Hepatocyte (in vitro differentiated cells): Measurements from ENCODE around the gene PDCD7. TPM values are rescaled to one million over a fixed set of nuclear protein-coding genes. Genes with fewer than 3 reads are reported as not detected.
A peak's percentile ranks its signal among the peaks of the same experiment; 100 is the strongest.

ENCODE experiments used
- DNase-seq: peaks from one replicate; pipeline ENCODE4 v3.0.0-alpha.2; 2016; ENCODE audit warnings: low spot score
- H2AFZ ChIP-seq: fragments of 200-600 bp; sonication (generic); 2 replicates; pipeline ENCODE4 v1.6.0; 2016; ENCODE audit warnings: antibody characterized with exemption, mild to moderate bottlenecking
- H3K27ac ChIP-seq: fragments of 200-600 bp; sonication (generic); 2 replicates; pipeline ENCODE4 v1.5.1; 2016; ENCODE audit warnings: mild to moderate bottlenecking
- H3K27me3 ChIP-seq: fragments of 200-600 bp; sonication (generic); 2 replicates; pipeline ENCODE4 v1.6.1; 2016
- H3K36me3 ChIP-seq: fragments of 200-600 bp; sonication (generic); replicated peaks from 2 replicates; pipeline ENCODE4 v1.5.1; 2016; ENCODE audit warnings: low read depth; ENCODE audit not compliant: insufficient read depth
- H3K4me1 ChIP-seq: fragments of 200-600 bp; sonication (generic); 2 replicates; pipeline ENCODE4 v1.5.1; 2016; ENCODE audit warnings: mild to moderate bottlenecking, moderate library complexity; ENCODE audit not compliant: insufficient read depth
- H3K4me2 ChIP-seq: fragments of 200-600 bp; sonication (generic); 2 replicates; pipeline ENCODE4 v1.6.0; 2016
- H3K4me3 ChIP-seq: fragments of 200-600 bp; sonication (generic); 2 replicates; pipeline ENCODE4 v1.5.1; 2016; ENCODE audit warnings: mild to moderate bottlenecking
- H3K79me2 ChIP-seq: fragments of 200-600 bp; sonication (generic); 2 replicates; pipeline ENCODE4 v1.6.0; 2017; ENCODE audit warnings: mild to moderate bottlenecking
- H3K9me2 ChIP-seq: fragments of 200-600 bp; sonication (generic); replicated peaks from 2 replicates; pipeline ENCODE4 v1.6.0; 2017; ENCODE audit warnings: mild to moderate bottlenecking; ENCODE audit not compliant: insufficient read depth
- H3K9me3 ChIP-seq: fragments of 200-600 bp; sonication (generic); 2 replicates; pipeline ENCODE4 v1.5.1; 2016; ENCODE audit warnings: low read depth, mild to moderate bottlenecking
- H4K20me1 ChIP-seq: fragments of 200-600 bp; sonication (generic); 2 replicates; pipeline ENCODE4 v1.6.0; 2016; ENCODE audit warnings: mild to moderate bottlenecking; ENCODE audit not compliant: insufficient read depth, poor library complexity, severe bottlenecking
- CTCF ChIP-seq: fragments of 200-600 bp; sonication (generic); IDR thresholded peaks from 2 replicates; pipeline ENCODE4 v1.5.1; 2016; ENCODE audit warnings: antibody characterized with exemption, mild to moderate bottlenecking; ENCODE audit not compliant: poor library complexity
- EZH2 ChIP-seq: fragments of 200-600 bp; sonication (generic); IDR thresholded peaks from 2 replicates; pipeline ENCODE4 v1.6.1; 2016; ENCODE audit warnings: antibody characterized with exemption, mild to moderate bottlenecking, borderline replicate concordance
- EZH2phosphoT487 ChIP-seq: fragments of 200-600 bp; sonication (generic); IDR thresholded peaks from one replicate; pipeline ENCODE4 v1.6.1; 2018; ENCODE audit warnings: antibody characterized with exemption, mild to moderate bottlenecking, low read depth, moderate library complexity; ENCODE audit not compliant: unreplicated experiment, severe bottlenecking
- WGBS: methylation state at CpG from one replicate; pipeline ENCODE4 v1.1.6; 2016; ENCODE audit warnings: low lambda C conversion rate; ENCODE audit errors: missing lambda C conversion rate; 5-methylcytosine and 5-hydroxymethylcytosine counted together
- polyA plus RNA-seq: library from polyadenylated mRNA; unstranded; fragments of >200 nt; fragmentation: Nextera tagmentation; extraction: Ambion mirVana; gene quantifications from 2 replicates; pipeline ENCODE4 v1.2.1, GENCODE V29; 2016
- total RNA-seq: library from RNA; depleted of rRNA; stranded (reverse); fragments of >200 nt; gene quantifications from 2 replicates; pipeline ENCODE4 v1.2.3, GENCODE V29; 2014

Gene PDCD7
- total and polyA plus RNA-seq, 2 experiments from 2014 or later, result 13.6 to 15.2 TPM

- no peaks in the 10 kb centered on the region for H3K9me3 ChIP-seq
- H3K4me3 ChIP-seq, result no peak overlapping the region
- H3K27me3 ChIP-seq, result no peaks in the 10 kb centered on the region
- H3K9me2 ChIP-seq, result no peaks in the 10 kb centered on the region
- no peak overlapping the region for H3K4me2 ChIP-seq
- DNase-seq, result no peak
- H3K36me3 ChIP-seq, result no peaks in the 10 kb centered on the region
- peaks cover 86% of the 10 kb centered on the region for H3K79me2 ChIP-seq
- H3K4me1 ChIP-seq, result peaks cover 18% of the 10 kb centered on the region
- H2AFZ ChIP-seq, result no peak overlapping the region
- no peak for TF ChIP-seq EZH2
- TF ChIP-seq CTCF, result no peak
- no peak for TF ChIP-seq EZH2phosphoT487
- WGBS, result 62% methylated on average over 1 of the region's 1 CpG
- H4K20me1 ChIP-seq, result peaks cover 39% of the 10 kb centered on the region
- H3K27ac ChIP-seq, result no peak overlapping the region
Measured at GRCh38 chr15:65177901-65178300, 44.3 kb upstream of the PDCD7 start.

- H3K27ac ChIP-seq, result no peak overlapping the region
- peaks cover 9% of the 10 kb centered on the region for H3K4me1 ChIP-seq
- H3K36me3 ChIP-seq, result peaks cover 4% of the 10 kb centered on the region
- peaks cover 82% of the 10 kb centered on the region for H3K79me2 ChIP-seq
- no peak overlapping the region for H3K4me2 ChIP-seq
- no peak for DNase-seq
- H3K27me3 ChIP-seq, result no peaks in the 10 kb centered on the region
- no peak overlapping the region for H2AFZ ChIP-seq
- H3K9me3 ChIP-seq, result no peaks in the 10 kb centered on the region
- TF ChIP-seq EZH2 (no peak), CTCF (no peak), EZH2phosphoT487 (no peak)
- H3K4me3 ChIP-seq, result no peak overlapping the region
- peaks cover 25% of the 10 kb centered on the region for H4K20me1 ChIP-seq
- no peaks in the 10 kb centered on the region for H3K9me2 ChIP-seq
Measured at GRCh38 chr15:65176056-65176455, 42.4 kb upstream of the PDCD7 start.

- DNase-seq, result no peak
- H2AFZ ChIP-seq, result no peak overlapping the region
- no peaks in the 10 kb centered on the region for H3K27me3 ChIP-seq
- no peak overlapping the region for H3K4me3 ChIP-seq
- peaks cover 4% of the 10 kb centered on the region for H3K36me3 ChIP-seq
- H3K79me2 ChIP-seq, result peaks cover 81% of the 10 kb centered on the region
- TF ChIP-seq EZH2 (no peak), CTCF (no peak), EZH2phosphoT487 (no peak)
- H4K20me1 ChIP-seq, result peaks cover 20% of the 10 kb centered on the region
- H3K4me1 ChIP-seq, result peaks cover 9% of the 10 kb centered on the region
- H3K9me3 ChIP-seq, result no peaks in the 10 kb centered on the region
- no peaks in the 10 kb centered on the region for H3K9me2 ChIP-seq
- no peak overlapping the region for H3K4me2 ChIP-seq
- no peak overlapping the region for H3K27ac ChIP-seq
- WGBS, result 93% methylated on average over 5 of the region's 5 CpGs
Measured at GRCh38 chr15:65175511-65175910, 41.9 kb upstream of the PDCD7 start.

GRCh38 chr15:65174509-65174908 is 40.9 kb upstream of the PDCD7 start:
- peaks cover under 1% of the 10 kb centered on the region for H3K4me1 ChIP-seq
- peaks cover 13% of the 10 kb centered on the region for H4K20me1 ChIP-seq
- no peaks in the 10 kb centered on the region for H3K9me2 ChIP-seq
- no peak overlapping the region for H3K4me3 ChIP-seq
- TF ChIP-seq EZH2phosphoT487 (no peak), EZH2 (no peak), CTCF (no peak)
- peak overlapping the region; percentile 58 for H3K27ac ChIP-seq
- 96% methylated on average over 5 of the region's 5 CpGs for WGBS
- H3K4me2 ChIP-seq, result no peak overlapping the region
- H2AFZ ChIP-seq, result no peak overlapping the region
- H3K9me3 ChIP-seq, result no peaks in the 10 kb centered on the region
- peaks cover 79% of the 10 kb centered on the region for H3K79me2 ChIP-seq
- H3K36me3 ChIP-seq, result peaks cover 4% of the 10 kb centered on the region
- no peak for DNase-seq
- no peaks in the 10 kb centered on the region for H3K27me3 ChIP-seq
